Kidney capillary endothelial cell (primary cell): ENCODE results near the gene PCSK7.

Source experiments
- DNase-seq: peaks from one replicate; pipeline ENCODE4 v3.0.0-alpha.2; 2018; ENCODE audit warnings: low spot score

Gene PCSK7

GRCh38 chr11:117230999-117231841 is 653 bp downstream of the PCSK7 start:
- no peak for DNase-seq

GRCh38 chr11:117230286-117230961 is 1.4 kb downstream of the PCSK7 start:
- DNase-seq: no peak

- no peak for DNase-seq
These were observed 2.0 kb downstream of the PCSK7 start for GRCh38 chr11:117229931-117230285.

- DNase-seq: no peak
These were observed 2.5 kb downstream of the PCSK7 start for GRCh38 chr11:117229411-117229810.

GRCh38 chr11:117228091-117228490 is 3.8 kb downstream of the PCSK7 start:
- DNase-seq: no peak

- peak; percentile 84 for DNase-seq
These were observed 5.2 kb downstream of the PCSK7 start for GRCh38 chr11:117226388-117227385.

- no peak for DNase-seq
These were observed 6.2 kb downstream of the PCSK7 start for GRCh38 chr11:117225553-117226170.

GRCh38 chr11:117223741-117224689 is 7.9 kb downstream of the PCSK7 start:
- no peak for DNase-seq

- no peak for DNase-seq
These were observed 8.7 kb downstream of the PCSK7 start for GRCh38 chr11:117222991-117223740.

- DNase-seq: no peak
These were observed 9.9 kb downstream of the PCSK7 start for GRCh38 chr11:117221775-117222517.

GRCh38 chr11:117220999-117221774 is 10.7 kb downstream of the PCSK7 start:
- DNase-seq: no peak

GRCh38 chr11:117220568-117220967 is 11.3 kb downstream of the PCSK7 start:
- DNase-seq: no peak

- DNase-seq: no peak
These were observed 11.9 kb downstream of the PCSK7 start for GRCh38 chr11:117219995-117220394.

- no peak for DNase-seq
These were observed 12.4 kb downstream of the PCSK7 start for GRCh38 chr11:117219455-117219854.

GRCh38 chr11:117219001-117219400 is 12.9 kb downstream of the PCSK7 start:
- DNase-seq: no peak

GRCh38 chr11:117218133-117218915 is 13.5 kb downstream of the PCSK7 start:
- DNase-seq: no peak
